ENCODE data around the gene MIER2.

Gene MIER2

GRCh38 chr19:291561-292280, 52.9 kb downstream of the MIER2 start:
- no peaks in the 10 kb centered on the region for H4K20me1 ChIP-seq (ENCODE audit: control insufficient read depth, insufficient read depth, low read depth, low read length)
- no peaks in the 10 kb centered on the region for H3K9me3 ChIP-seq (ENCODE audit: control insufficient read depth, insufficient read depth, low read length)
- H3K36me3 ChIP-seq (ENCODE audit: control insufficient read depth, low read length), result no peaks in the 10 kb centered on the region
- TF ChIP-seq, protein P1, sequence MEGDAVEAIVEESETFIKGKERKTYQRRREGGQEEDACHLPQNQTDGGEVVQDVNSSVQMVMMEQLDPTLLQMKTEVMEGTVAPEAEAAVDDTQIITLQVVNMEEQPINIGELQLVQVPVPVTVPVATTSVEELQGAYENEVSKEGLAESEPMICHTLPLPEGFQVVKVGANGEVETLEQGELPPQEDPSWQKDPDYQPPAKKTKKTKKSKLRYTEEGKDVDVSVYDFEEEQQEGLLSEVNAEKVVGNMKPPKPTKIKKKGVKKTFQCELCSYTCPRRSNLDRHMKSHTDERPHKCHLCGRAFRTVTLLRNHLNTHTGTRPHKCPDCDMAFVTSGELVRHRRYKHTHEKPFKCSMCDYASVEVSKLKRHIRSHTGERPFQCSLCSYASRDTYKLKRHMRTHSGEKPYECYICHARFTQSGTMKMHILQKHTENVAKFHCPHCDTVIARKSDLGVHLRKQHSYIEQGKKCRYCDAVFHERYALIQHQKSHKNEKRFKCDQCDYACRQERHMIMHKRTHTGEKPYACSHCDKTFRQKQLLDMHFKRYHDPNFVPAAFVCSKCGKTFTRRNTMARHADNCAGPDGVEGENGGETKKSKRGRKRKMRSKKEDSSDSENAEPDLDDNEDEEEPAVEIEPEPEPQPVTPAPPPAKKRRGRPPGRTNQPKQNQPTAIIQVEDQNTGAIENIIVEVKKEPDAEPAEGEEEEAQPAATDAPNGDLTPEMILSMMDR (IDR thresholded peaks at IDR 0.05; ENCODE audit: low read depth, low read length, poor library complexity, severe bottlenecking), result no peak
- TF ChIP-seq EZH2phosphoT487 (IDR thresholded peaks at IDR 0.05; ENCODE audit: borderline replicate concordance, low read length), result no peak
- no peaks in the 10 kb centered on the region for H3F3A ChIP-seq (ENCODE audit: control insufficient read depth, insufficient read depth)
- H3K79me2 ChIP-seq (ENCODE audit: control insufficient read depth, low read length), result no peaks in the 10 kb centered on the region
- no peaks in the 10 kb centered on the region for H3K9me2 ChIP-seq (replicated peaks; ENCODE audit: control insufficient read depth, low read length)
- H3K27ac ChIP-seq (ENCODE audit: low read depth, low read length), result no peak overlapping the region
- H3K27me3 ChIP-seq (ENCODE audit: control insufficient read depth, low read length), result peaks cover 12% of the 10 kb centered on the region
- no peak overlapping the region for H3K4me2 ChIP-seq (ENCODE audit: low read length)
- H3K4me3 ChIP-seq (ENCODE audit: low read length), result no peak overlapping the region
- no peaks in the 10 kb centered on the region for H3K4me1 ChIP-seq (ENCODE audit: control insufficient read depth, low read length)

DNA sequence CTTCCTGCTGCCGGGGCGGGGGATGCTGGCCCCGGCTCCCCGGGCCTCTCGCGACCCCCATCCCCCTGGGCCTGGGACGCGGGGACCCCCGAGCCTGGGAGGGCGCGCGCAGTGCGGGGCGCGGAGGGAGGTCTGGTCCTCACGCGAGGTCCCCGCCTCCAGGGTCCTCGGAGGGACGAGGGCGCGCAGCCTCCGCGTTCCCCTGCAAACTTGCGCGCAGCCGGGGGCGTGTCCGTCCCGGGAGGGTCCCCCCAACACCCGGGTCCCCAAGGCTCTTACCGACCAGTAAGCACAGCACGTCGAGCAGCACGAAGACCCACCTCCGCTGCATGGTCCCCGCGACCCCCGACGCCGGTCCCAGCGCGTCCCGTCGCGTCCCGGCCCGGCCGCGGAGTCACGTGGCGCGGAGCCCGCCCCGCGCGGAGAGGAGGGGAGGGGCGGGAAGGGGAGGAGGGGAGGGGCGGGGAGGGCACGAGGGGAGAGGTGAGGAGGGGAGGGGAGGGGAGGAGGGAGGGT, 53.5 kb downstream of the MIER2 start, which contains the start of gene PLPP2:
Gene PLPP2 (minus strand): TSS at position 398 of the 516 bp plus-strand sequence. CDS start 67 bp downstream, at position 331.
- no peaks in the 10 kb centered on the region for H3K9me2 ChIP-seq (replicated peaks; ENCODE audit: control insufficient read depth, low read length)
- H3K4me1 ChIP-seq (ENCODE audit: control insufficient read depth, low read length), result no peaks in the 10 kb centered on the region
- no peak within 1 kb of the TSS for H3K4me3 ChIP-seq (ENCODE audit: low read length)

DNA sequence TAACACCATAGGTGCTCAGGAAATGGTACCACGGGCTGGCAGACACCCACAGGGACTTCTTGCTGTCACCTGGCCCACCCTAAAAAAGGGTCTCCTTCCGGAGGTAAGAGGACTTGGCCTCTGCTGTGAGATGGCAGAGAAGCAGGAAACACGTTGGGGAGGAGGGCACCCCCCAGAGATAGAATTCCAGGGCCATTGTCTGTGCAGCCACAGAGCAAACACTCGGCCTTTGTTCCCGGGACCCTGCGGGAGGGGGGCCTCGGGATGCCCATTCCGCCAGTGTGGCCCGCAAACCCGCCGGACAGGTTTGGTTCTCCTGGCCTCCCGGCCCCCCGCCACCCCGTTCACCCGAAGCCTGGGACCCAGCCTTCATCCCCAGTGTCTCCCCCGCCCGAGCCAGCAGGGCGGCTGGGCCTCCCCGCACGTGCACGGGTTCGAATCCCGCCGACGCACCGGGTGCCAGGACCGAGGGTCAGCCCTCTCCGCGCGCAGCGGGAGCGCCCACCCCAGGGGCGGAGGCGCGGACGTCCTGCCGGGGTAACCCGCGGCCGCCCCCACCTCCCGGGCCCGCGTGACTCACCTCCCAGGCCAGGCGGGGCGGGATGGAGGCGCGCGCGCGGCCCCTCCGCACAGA, 54.1 kb downstream of the MIER2 start:
- Histone ChIP-seq H3K9me3 (ENCODE audit: control insufficient read depth, insufficient read depth, low read length) (no peaks in the 10 kb centered on the region), H3K79me2 (ENCODE audit: control insufficient read depth, low read length) (no peaks in the 10 kb centered on the region), H3K4me1 (ENCODE audit: control insufficient read depth, low read length) (no peaks in the 10 kb centered on the region), H3K9me2 (replicated peaks; ENCODE audit: control insufficient read depth, low read length) (no peaks in the 10 kb centered on the region), H3K27me3 (ENCODE audit: control insufficient read depth, low read length) (peaks cover 12% of the 10 kb centered on the region), H4K20me1 (ENCODE audit: control insufficient read depth, insufficient read depth, low read depth, low read length) (no peaks in the 10 kb centered on the region), H3K27ac (ENCODE audit: low read depth, low read length) (no peak overlapping the region), H3F3A (ENCODE audit: control insufficient read depth, insufficient read depth) (no peaks in the 10 kb centered on the region), H3K4me3 (ENCODE audit: low read length) (no peak overlapping the region), H3K4me2 (ENCODE audit: low read length) (no peak overlapping the region), H3K36me3 (ENCODE audit: control insufficient read depth, low read length) (no peaks in the 10 kb centered on the region)
- no peak for TF ChIP-seq EZH2phosphoT487 (IDR thresholded peaks at IDR 0.05; ENCODE audit: borderline replicate concordance, low read length)
- TF ChIP-seq, protein P1 (IDR thresholded peaks at IDR 0.05; ENCODE audit: low read depth, low read length, poor library complexity, severe bottlenecking), result no peak

More for the DNA sequence above, 53.5 kb downstream of the MIER2 start, which contains the start of gene PLPP2:
- no peaks in the 10 kb centered on the region for H3K79me2 ChIP-seq (ENCODE audit: control insufficient read depth, low read length)
- H3K27ac ChIP-seq (ENCODE audit: low read depth, low read length), result no peak within 1 kb of the TSS
- no peaks in the 10 kb centered on the region for H4K20me1 ChIP-seq (ENCODE audit: control insufficient read depth, insufficient read depth, low read depth, low read length)
- H3K9me3 ChIP-seq (ENCODE audit: control insufficient read depth, insufficient read depth, low read length), result no peaks in the 10 kb centered on the region
- H3F3A ChIP-seq (ENCODE audit: control insufficient read depth, insufficient read depth), result no peaks in the 10 kb centered on the region
- no peak within 1 kb of the TSS for H3K4me2 ChIP-seq (ENCODE audit: low read length)
- TF ChIP-seq, protein P1 (IDR thresholded peaks at IDR 0.05; ENCODE audit: low read depth, low read length, poor library complexity, severe bottlenecking), result no peak
- no peak for TF ChIP-seq EZH2phosphoT487 (IDR thresholded peaks at IDR 0.05; ENCODE audit: borderline replicate concordance, low read length)
- no peaks in the 10 kb centered on the region for H3K36me3 ChIP-seq (ENCODE audit: control insufficient read depth, low read length)
- peaks cover 12% of the 10 kb centered on the region for H3K27me3 ChIP-seq (ENCODE audit: control insufficient read depth, low read length)
